Small intestine (tissue), 7 donors: ENCODE data around the gene OGFR. TPM values are rescaled to one million over a fixed set of nuclear protein-coding genes. Genes with fewer than 3 reads are reported as not detected.
"Not testable (repeated sequence)": the region's sequence is repeated elsewhere in the genome, so short reads cannot be mapped to it uniquely, and the experiment has no call there.

Experiments
- DNase-seq, 2 donors: peaks; one replicate each; pipeline versions ENCODE4 v3.0.0 to v3.0.0-alpha.2; 2013
- FAIRE-seq: peaks from 2 replicates; lab custom pipeline; 2012; peaks lifted over from hg19 to GRCh38; lab: Jason Lieb, UNC
- H3K27ac ChIP-seq, 3 donors: one replicate each; pipeline ENCODE4 v1.5.1; 2013; ENCODE audit warnings: low read length in 2 of 3, mild to moderate bottlenecking in 2 of 3, control low read depth in 1 of 3, inconsistent platforms in 1 of 3, low read depth in 1 of 3, moderate library complexity in 1 of 3
- H3K27me3 ChIP-seq, 3 donors: one replicate each; pipeline ENCODE4 v1.6.1; 2013; ENCODE audit warnings: low read length in 3 of 3, inconsistent platforms in 1 of 3; ENCODE audit not compliant: control insufficient read depth in 3 of 3, insufficient read depth in 3 of 3
- H3K36me3 ChIP-seq, 3 donors: one replicate each; pipeline ENCODE4 v1.6.1; 2013; ENCODE audit warnings: low read length in 3 of 3, inconsistent platforms in 1 of 3, low read depth in 1 of 3, mild to moderate bottlenecking in 1 of 3, moderate library complexity in 1 of 3; ENCODE audit not compliant: control insufficient read depth in 3 of 3, insufficient read depth in 2 of 3
- H3K4me1 ChIP-seq, 3 donors: one replicate each; pipeline ENCODE4 v1.6.1; 2013; ENCODE audit warnings: low read length in 2 of 3, inconsistent platforms in 1 of 3, low read depth in 1 of 3, mild to moderate bottlenecking in 1 of 3, moderate library complexity in 1 of 3; ENCODE audit not compliant: control insufficient read depth in 3 of 3, insufficient read depth in 2 of 3
- H3K4me3 ChIP-seq, 3 donors: one replicate each; pipeline ENCODE4 v1.5.1; 2013; ENCODE audit warnings: low read length in 3 of 3, control low read depth in 1 of 3, inconsistent platforms in 1 of 3, low read depth in 1 of 3, mild to moderate bottlenecking in 1 of 3, moderate library complexity in 1 of 3
- H3K9me3 ChIP-seq, 2 donors: one replicate each; pipeline ENCODE4 v1.6.1; 2013; ENCODE audit warnings: low read depth in 1 of 2, low read length in 1 of 2; ENCODE audit not compliant: control insufficient read depth in 2 of 2, insufficient read depth in 1 of 2
- WGBS, 3 donors: extraction: QIAGEN DNeasy Blood & Tissue Kit; methylation state at CpG; one replicate each; pipeline ENCODE4 v1.1.7; 2013; 5-methylcytosine and 5-hydroxymethylcytosine counted together
- polyA plus RNA-seq, 4 donors: library from polyadenylated mRNA; stranded (reverse) in 3 of 4; unstranded in 1 of 4; fragments of 200-250 nt in 3 of 4; fragments of 120-200 nt in 1 of 4; gene quantifications; one replicate each; pipeline versions ENCODE4 v1.2.1 to v1.2.3, GENCODE V29; 2013
- donor health status: healthy with polysubstance abuse.
- donor health status: control.
- donor health status: control.
- donor health status: Bipolar disorder and iron deficiency.
- donor health status: healthy.

The OGFR gene
- polyA plus RNA-seq, 4 donors = 46.6 to 88.3 (median 66.3) TPM

DNA sequence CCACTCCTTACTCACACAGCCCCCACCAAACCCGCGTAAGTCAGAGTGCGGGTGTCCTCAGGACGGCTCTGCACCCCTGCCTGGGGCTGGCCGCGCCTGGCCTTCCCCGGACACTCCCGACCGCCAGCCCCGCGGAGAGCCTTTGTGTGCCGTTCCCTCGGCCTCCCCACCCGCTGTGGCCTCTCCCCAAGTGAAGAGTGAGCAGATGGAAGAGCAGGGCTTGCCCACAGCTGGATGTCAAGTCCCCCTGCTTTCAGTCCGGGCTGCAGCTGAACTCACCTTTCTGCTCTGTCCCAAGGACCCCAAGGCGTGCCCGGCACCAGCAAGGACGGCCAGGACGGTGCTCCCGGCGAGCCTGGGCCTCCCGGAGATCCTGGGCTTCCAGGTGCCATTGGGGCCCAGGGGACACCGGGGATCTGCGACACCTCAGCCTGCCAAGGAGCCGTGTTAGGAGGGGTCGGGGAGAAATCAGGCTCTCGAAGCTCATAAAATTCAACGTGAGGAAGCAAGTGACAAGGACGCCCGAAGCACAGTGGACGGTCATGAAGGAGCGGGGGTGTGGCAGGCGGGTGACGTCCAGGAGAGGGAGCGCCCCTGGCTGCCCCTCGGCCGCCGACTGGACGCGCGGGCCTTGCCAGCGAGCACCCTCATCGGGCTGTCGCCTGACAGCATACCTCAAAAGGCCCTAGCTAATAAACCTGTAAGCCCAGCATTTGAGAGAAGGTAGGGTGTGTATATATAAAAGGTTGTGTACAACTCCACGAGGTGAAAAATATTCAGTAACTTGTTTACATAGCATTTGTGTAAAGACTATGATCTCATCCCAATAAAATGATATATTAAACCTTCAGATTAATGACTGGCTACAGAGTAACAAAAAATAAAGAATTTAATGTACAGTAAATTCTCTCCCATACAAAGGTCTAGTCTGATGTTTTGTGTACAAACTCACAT, 35.9 kb downstream of the OGFR start:
- Histone ChIP-seq H3K4me3 (no peak overlapping the region), H3K27me3 (peaks cover 0 to 2% (median 0%) of the 10 kb centered on the region in 3 donors), H3K9me3 (no peaks in the 10 kb centered on the region), H3K4me1 (peaks cover 0 to 13% (median 0%) of the 10 kb centered on the region in 3 donors), H3K27ac (no peak overlapping the region), H3K36me3 (peaks cover 0 to 5% (median 0%) of the 10 kb centered on the region in 3 donors)
- no peak for FAIRE-seq
- no peak for DNase-seq
- WGBS, 3 donors = 56 to 83% (median 82%) methylated on average over 45 of the region's 45 CpGs

GRCh38 chr20:62841705-62842212, 37.1 kb downstream of the OGFR start:
- Histone ChIP-seq H3K27ac (no peak overlapping the region), H3K9me3 (no peaks in the 10 kb centered on the region), H3K4me1 (peaks cover 0 to 13% (median 0%) of the 10 kb centered on the region in 3 donors), H3K4me3 (no peak overlapping the region), H3K27me3 (no peaks in the 10 kb centered on the region), H3K36me3 (peaks cover 0 to 9% (median 3%) of the 10 kb centered on the region in 3 donors)
- DNase-seq (no peak), FAIRE-seq (no peak)
- WGBS, 3 donors = 80 to 87% (median 82%) methylated on average over 16 of the region's 16 CpGs

- DNase-seq (no peak), FAIRE-seq (no peak)
- Histone ChIP-seq H3K27ac (no peak overlapping the region), H3K27me3 (no peaks in the 10 kb centered on the region), H3K4me1 (peaks cover 0 to 5% (median 0%) of the 10 kb centered on the region in 3 donors), H3K4me3 (no peak overlapping the region), H3K36me3 (peaks cover 0 to 9% (median 3%) of the 10 kb centered on the region in 3 donors), H3K9me3 (no peaks in the 10 kb centered on the region)
- WGBS, 3 donors = 95 to 96% (median 95%) methylated on average over 10 of the region's 10 CpGs
Observed at GRCh38 chr20:62843656-62844055, 39.0 kb downstream of the OGFR start.

DNA sequence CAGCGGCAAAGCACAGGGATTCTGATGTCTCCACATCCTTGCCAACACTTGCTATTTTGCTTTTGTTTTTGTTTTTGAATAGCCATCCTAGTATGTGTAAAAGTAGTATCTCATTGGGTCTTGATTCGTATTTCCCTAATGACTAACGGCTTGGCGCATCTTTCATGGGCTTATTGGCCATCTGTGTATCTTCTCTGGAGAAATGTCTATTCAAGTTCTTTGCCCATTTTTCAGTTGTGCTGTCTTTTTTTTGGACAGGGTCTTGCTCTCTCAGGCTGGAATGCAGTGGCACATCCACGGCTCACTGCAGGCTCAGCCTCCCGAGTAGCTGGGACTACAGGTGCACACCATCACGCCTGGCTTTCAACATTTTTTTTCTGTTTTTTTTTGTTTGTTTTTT, 39.5 kb downstream of the OGFR start:
- Histone ChIP-seq H3K36me3 (peaks cover 0 to 9% (median 3%) of the 10 kb centered on the region in 3 donors), H3K9me3 (no peaks in the 10 kb centered on the region), H3K4me3 (no peak overlapping the region), H3K4me1 (no peaks in the 10 kb centered on the region), H3K27ac (no peak overlapping the region), H3K27me3 (no peaks in the 10 kb centered on the region)
- DNase-seq (no peak), FAIRE-seq (no peak)
- 96 to 100% (median 96%) methylated on average over 7 of the region's 7 CpGs for WGBS, 3 donors

DNA sequence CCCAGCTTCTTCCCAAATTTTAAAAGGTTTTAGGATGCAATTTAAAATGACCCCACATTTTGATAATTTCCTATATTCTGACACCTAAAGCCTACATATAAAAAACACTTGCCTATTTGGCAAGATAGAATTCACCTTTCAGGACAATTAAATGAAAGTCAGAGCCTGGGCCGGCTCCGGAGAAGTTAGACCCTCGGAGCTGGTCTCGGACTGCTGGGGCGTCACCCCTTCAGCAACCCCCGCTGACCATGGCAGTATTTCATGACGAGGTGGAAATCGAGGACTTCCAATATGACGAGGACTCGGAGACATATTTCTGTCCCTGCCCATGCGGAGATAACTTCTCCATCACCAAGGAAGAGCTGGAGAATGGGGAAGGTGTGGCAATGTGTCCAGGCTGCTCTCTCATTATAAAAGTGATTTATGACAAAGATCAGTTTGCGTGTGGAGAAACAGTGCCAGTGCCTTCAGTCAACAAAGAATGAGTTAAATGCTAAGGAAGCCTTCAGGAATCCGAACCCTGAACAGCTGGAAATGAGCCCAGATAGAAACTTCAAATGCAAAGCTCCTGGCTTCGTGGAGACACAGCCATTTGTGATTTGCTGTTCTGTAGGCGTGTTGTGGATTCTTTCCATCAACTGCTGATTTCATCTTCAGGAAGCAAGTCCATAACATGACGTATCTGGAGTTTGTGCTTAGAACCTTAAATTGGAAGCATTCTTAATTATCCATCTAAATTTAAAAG, 41.0 kb downstream of the OGFR start:
- WGBS, 3 donors = 82 to 87% (median 87%) methylated on average over 16 of the region's 16 CpGs
- FAIRE-seq = no peak
- Histone ChIP-seq H3K9me3 (no peaks in the 10 kb centered on the region), H3K36me3 (peaks cover 0 to 5% (median 3%) of the 10 kb centered on the region in 3 donors), H3K27me3 (no peaks in the 10 kb centered on the region), H3K4me3 (no peak overlapping the region), H3K4me1 (no peaks in the 10 kb centered on the region), H3K27ac (no peak overlapping the region)
- no peak for DNase-seq

GRCh38 chr20:62846166-62846890, 41.7 kb downstream of the OGFR start:
- H3K27me3 ChIP-seq = no peaks in the 10 kb centered on the region
- peaks cover 0 to 8% (median 3%) of the 10 kb centered on the region in 3 donors for H3K36me3 ChIP-seq
- 88 to 92% (median 91%) methylated on average over 18 to 19 of the region's 19 CpGs for WGBS, 3 donors
- no peak for DNase-seq
- no peaks in the 10 kb centered on the region for H3K4me1 ChIP-seq
- H3K4me3 ChIP-seq = no peak overlapping the region
- H3K9me3 ChIP-seq = no peaks in the 10 kb centered on the region
- no peak overlapping the region for H3K27ac ChIP-seq
- FAIRE-seq = no peak

DNA sequence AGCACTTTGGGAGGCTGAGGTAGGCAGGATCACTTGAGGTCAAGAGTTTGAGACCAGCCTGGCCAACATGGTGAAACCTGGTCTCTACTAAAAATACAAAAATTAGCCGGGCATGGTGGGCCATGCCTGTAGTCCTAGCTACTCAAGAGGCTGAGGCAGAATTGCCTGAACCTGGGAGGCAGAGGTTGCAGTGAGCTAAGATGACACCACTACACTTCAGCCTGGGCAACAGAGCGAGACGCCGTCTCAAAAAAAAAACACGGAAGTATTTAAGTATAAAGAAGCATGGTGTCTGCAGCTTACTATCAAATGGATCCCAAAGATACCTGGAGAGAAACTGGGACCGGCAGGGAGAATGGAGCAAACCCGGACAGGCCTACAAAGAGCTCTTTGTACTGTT, 44.3 kb downstream of the OGFR start:
- H3K4me1 ChIP-seq, H3K9me3 ChIP-seq, H3K4me3 ChIP-seq, FAIRE-seq, H3K27ac ChIP-seq, DNase-seq, H3K27me3 ChIP-seq: not testable (repeated sequence)
- 93 to 96% (median 93%) methylated on average over 7 of the region's 7 CpGs for WGBS, 3 donors
- H3K36me3 ChIP-seq = peaks cover 0 to 21% (median 7%) of the 10 kb centered on the region in 3 donors

DNA sequence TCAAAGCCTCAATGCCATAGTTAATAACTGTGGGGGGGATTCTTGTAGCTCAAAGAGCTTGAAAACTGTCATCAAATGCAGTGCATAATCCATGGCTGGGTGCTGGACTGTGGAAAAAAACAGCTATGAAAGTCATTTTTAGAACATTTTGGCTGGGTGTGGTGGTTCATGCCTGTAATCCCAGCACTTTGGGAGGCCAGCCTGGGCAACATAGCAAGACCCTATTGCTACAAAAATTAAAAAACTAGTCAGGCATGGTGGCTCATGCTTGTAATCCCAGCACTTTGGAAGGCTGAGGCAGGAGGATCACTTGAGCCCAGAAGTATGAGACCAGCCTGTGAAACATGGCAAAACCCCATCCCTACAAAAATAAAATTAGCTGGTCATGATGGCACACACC, 44.8 kb downstream of the OGFR start:
- no peak overlapping the region for H3K4me3 ChIP-seq
- H3K36me3 ChIP-seq = peaks cover 0 to 26% (median 7%) of the 10 kb centered on the region in 3 donors
- no peak overlapping the region for H3K27ac ChIP-seq
- H3K27me3 ChIP-seq = no peaks in the 10 kb centered on the region
- H3K9me3 ChIP-seq = no peaks in the 10 kb centered on the region
- DNase-seq = no peak
- H3K4me1 ChIP-seq = no peaks in the 10 kb centered on the region
- FAIRE-seq = no peak
